Subcutaneous adipose tissue (tissue), 4 donors: ENCODE measurements around the gene MMD2. TPM values are rescaled to one million over a fixed set of nuclear protein-coding genes. Genes with fewer than 3 reads are reported as not detected.

ENCODE experiments used
- CTCF ChIP-seq: fragments of 450-650 bp; IDR thresholded peaks from one replicate; pipeline ENCODE4 v1.5.1; 2016; ENCODE audit warnings: low read depth, mild to moderate bottlenecking, control low read depth, antibody characterized with exemption, moderate library complexity
- total RNA-seq, 4 donors: library from RNA; depleted of rRNA; stranded (reverse); fragments of >200 nt; gene quantifications; one replicate each; pipeline ENCODE4 v1.1.0, GENCODE V29; 2016

The MMD2 gene
- not detected for total RNA-seq

- TF ChIP-seq CTCF: no peak
Observed at GRCh38 chr7:4958477-4959301, at the start of gene MMD2. Gene MMD2 (minus strand): TSS chr7:4959187. CDS start chr7:4959017, 170 bp downstream.

GRCh38 chr7:5005066-5005465, 46.1 kb upstream of the MMD2 start:
- no peak for TF ChIP-seq CTCF

GRCh38 chr7:5001911-5002310, 42.9 kb upstream of the MMD2 start:
- TF ChIP-seq CTCF: no peak

GRCh38 chr7:5001003-5001402, 42.0 kb upstream of the MMD2 start:
- TF ChIP-seq CTCF: no peak

- TF ChIP-seq CTCF: no peak
Observed at GRCh38 chr7:4999369-4999950, 40.5 kb upstream of the MMD2 start.

GRCh38 chr7:4998910-4999309, 39.9 kb upstream of the MMD2 start:
- TF ChIP-seq CTCF: no peak

- no peak for TF ChIP-seq CTCF
Observed at GRCh38 chr7:4998244-4998643, 39.3 kb upstream of the MMD2 start.
